K562 (cell line): ENCODE measurements around the gene MYADM. TPM values are rescaled to one million over a fixed set of nuclear protein-coding genes. Genes with fewer than 3 reads are reported as not detected.

ENCODE experiments used
- CAMTA2 ChIP-seq: fragments of 250-450 bp; sonication (Bioruptor Pico); conservative IDR thresholded peaks from 2 replicates; pipeline ENCODE4 v1.5.1; 2022
- CBFA2T3 ChIP-seq: fragments of 450-650 bp; IDR thresholded peaks from 2 replicates; pipeline ENCODE4 v1.6.1; 2017
- CBX3 ChIP-seq, 2 experiments: IDR thresholded peaks; 1 replicate in 1 of 2; 2 replicates in 1 of 2; pipeline ENCODE4 v1.6.1; 2012; ENCODE audit warnings: inconsistent platforms in 2 of 2, low read length in 2 of 2, borderline replicate concordance in 1 of 2, control low read depth in 1 of 2
- CCNT2 ChIP-seq: IDR thresholded peaks from 2 replicates; pipeline ENCODE4 v1.6.1; 2011; ENCODE audit warnings: borderline replicate concordance, low read depth, mild to moderate bottlenecking, moderate library complexity, mixed read lengths, low read length; ENCODE audit not compliant: insufficient read length; ENCODE audit errors: extremely low read depth
- CXXC5 ChIP-seq: fragments of 250-450 bp; sonication (Bioruptor Pico); IDR thresholded peaks from 2 replicates; pipeline ENCODE4 v1.8.0; 2022; ENCODE audit warnings: inconsistent platforms, mild to moderate bottlenecking, moderate library complexity
- GTF2F1 ChIP-seq: IDR thresholded peaks from 2 replicates; pipeline ENCODE4 v1.6.1; 2011; ENCODE audit warnings: low read depth, low read length, improper control_type of control experiment
- HMG20A ChIP-seq: fragments of 450-650 bp; formaldehyde crosslinking; conservative IDR thresholded peaks from 2 replicates; pipeline ENCODE4 v1.4.0; 2020; ENCODE audit warnings: mild to moderate bottlenecking, mixed read lengths
- HMGN3 ChIP-seq: IDR thresholded peaks from 2 replicates; pipeline ENCODE4 v1.6.1; 2011; ENCODE audit warnings: borderline replicate concordance, low read depth, mild to moderate bottlenecking, mixed read lengths, low read length; ENCODE audit not compliant: insufficient read length; ENCODE audit errors: extremely low read depth
- JUNB ChIP-seq: fragments of 450-650 bp; formaldehyde crosslinking; conservative IDR thresholded peaks from 2 replicates; pipeline ENCODE4 v1.4.0; 2020; ENCODE audit warnings: mild to moderate bottlenecking
- MTA3 ChIP-seq: fragments of 450-650 bp; formaldehyde crosslinking; IDR thresholded peaks from 2 replicates; pipeline ENCODE4 v1.6.1; 2017; ENCODE audit warnings: mild to moderate bottlenecking, borderline replicate concordance
- TGIF2 ChIP-seq: sonication (generic); formaldehyde crosslinking; IDR thresholded peaks from 2 replicates; pipeline ENCODE4 v1.8.1; 2022; ENCODE audit warnings: mild to moderate bottlenecking, missing genetic modification reagents, moderate library complexity
- ZFX ChIP-seq: sonication (generic); formaldehyde crosslinking; IDR thresholded peaks from 2 replicates; pipeline ENCODE4 v1.8.0; 2022; ENCODE audit warnings: mild to moderate bottlenecking, missing genetic modification reagents, moderate library complexity
- ZNF584 ChIP-seq: fragments of 200-800 bp; sonication (Bioruptor generic); IDR thresholded peaks from 2 replicates; pipeline ENCODE4 v1.6.1; 2016; ENCODE audit warnings: low read depth, mild to moderate bottlenecking, missing genetic modification characterization, missing compliant biosample characterization
- polyA plus RNA-seq, 8 experiments: library from polyadenylated mRNA; depleted of rRNA in 4 of 8; stranded (reverse) in 5 of 8; unstranded in 3 of 8; fragments of >200 nt; fragmentation: Nextera tagmentation in 2 of 8; fragmentation: Illumina TruSeq in 1 of 8; extraction: Ambion mirVana in 2 of 8; extraction: Trizol in 1 of 8; gene quantifications; 2 replicates each; pipeline versions ENCODE4 v1.2.1 to v1.2.3, GENCODE V29; 2011 to 2014; ENCODE audit warnings: inconsistent platforms in 1 of 8, missing spikeins in 1 of 8
- total RNA-seq, 7 experiments: library from RNA; depleted of rRNA in 6 of 7; stranded (reverse); fragments of >200 nt in 6 of 7; fragmentation: Illumina TruSeq in 2 of 7; extraction: Trizol in 2 of 7; gene quantifications; 2 replicates each; pipeline versions ENCODE4 v1.2.1 to v1.2.3, GENCODE V29; 2011 to 2021; ENCODE audit warnings: low replicate concordance in 1 of 7
- TF ChIP-seq, protein P1 (sequence below): sonication (generic); formaldehyde crosslinking; IDR thresholded peaks from 2 replicates; pipeline ENCODE4 v1.9.0; 2022; ENCODE audit warnings: mild to moderate bottlenecking, missing genetic modification reagents
- TF ChIP-seq, protein P2 (sequence below): fragments of 450-650 bp; IDR thresholded peaks from 2 replicates; pipeline ENCODE4 v1.6.1; 2014; ENCODE audit warnings: low read depth, mild to moderate bottlenecking, moderate library complexity, borderline replicate concordance
- TF ChIP-seq, protein P3 (sequence below): sonication (generic); formaldehyde crosslinking; IDR thresholded peaks from 2 replicates; pipeline ENCODE4 v1.8.0; 2022; ENCODE audit warnings: mild to moderate bottlenecking, missing genetic modification reagents
- TF ChIP-seq, protein P4 (sequence below): conservative IDR thresholded peaks from 2 replicates; pipeline ENCODE4 v1.6.1; 2011; ENCODE audit warnings: low read depth, mild to moderate bottlenecking, low read length; ENCODE audit not compliant: control insufficient read depth

The MYADM gene
- total and polyA plus RNA-seq, 9 of the 15 experiments (the other 6 are each of a cell fraction or from before 2014, with no cell fraction given) = 4.5 to 70.3 (median 14.4) TPM

DNA sequence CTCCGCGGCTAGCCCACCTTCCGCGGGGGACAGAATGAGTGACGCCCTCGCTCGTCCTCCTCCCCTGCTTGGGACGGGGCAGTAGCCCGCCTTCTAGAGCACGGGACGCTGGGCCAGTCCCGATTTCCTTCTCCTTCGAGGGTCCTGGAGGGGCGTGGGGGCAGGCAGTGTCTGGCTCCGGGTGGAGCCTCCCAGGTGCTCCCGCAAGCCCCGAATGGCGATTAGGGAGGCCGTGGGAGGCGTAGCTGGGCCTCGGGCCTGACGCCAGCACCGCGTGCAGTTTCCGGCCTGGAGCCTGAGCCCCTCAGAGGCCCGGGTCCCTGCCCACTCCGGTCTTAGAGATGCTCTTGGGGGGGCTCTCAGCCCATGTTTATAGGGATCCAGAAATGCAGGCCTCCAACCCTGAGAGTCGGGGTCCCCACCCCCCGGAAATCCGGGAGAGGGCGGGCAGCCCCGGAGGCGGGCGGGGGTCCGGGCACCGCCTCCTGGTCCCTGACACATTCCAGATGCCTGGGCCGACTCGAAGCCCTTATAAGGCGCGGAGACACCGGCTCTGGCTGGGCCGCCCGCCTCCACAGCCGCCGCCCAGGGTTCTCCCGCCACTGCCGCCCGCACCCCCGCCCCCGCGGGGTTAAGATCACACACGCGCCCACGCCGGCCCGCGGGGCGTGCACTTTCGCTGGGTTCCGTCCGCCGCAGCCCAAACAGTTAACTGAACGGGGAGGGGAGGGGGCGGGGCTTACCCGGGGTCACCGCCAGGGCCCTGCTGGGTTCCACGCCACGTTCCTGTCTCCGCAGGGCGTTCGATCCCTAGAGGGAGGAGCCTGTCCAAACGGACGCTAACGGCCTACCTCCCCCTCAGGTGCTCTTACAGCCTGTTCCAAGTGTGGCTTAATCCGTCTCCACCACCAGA is 1.5 kb downstream of the MYADM start (continued):
- TF ChIP-seq JUNB (CRISPR knock-in tag) (no peak), MTA3 (no peak), HMGN3 (peak; percentile 96), GTF2F1 (no peak), TGIF2 (CRISPR knock-in tag) (peak; percentile 63; the same call in 1 of the 2 replicates), CAMTA2 (no peak), ZFX (CRISPR knock-in tag) (peak; percentile 76), HMG20A (no peak), CXXC5 (CRISPR knock-in tag) (peak; percentile 92), CCNT2 (peak; percentile 97), CBX3 (IDR thresholded peaks at IDR 0.05; ENCODE audit: borderline replicate concordance in 1 of 2, low read length in 2 of 2) (0 out of 3 replicates have a peak, but pooled peaks of 1 of the 2 experiments have one; percentile 13), ZNF584 (CRISPR knock-in tag) (peak; percentile 42; the same call in 1 of the 2 replicates), CBFA2T3 (peak; percentile 28; the same call in 1 of the 2 replicates)
- TF ChIP-seq, protein P1, sequence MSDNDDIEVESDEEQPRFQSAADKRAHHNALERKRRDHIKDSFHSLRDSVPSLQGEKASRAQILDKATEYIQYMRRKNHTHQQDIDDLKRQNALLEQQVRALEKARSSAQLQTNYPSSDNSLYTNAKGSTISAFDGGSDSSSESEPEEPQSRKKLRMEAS = peak; percentile 84
- TF ChIP-seq, protein P2, sequence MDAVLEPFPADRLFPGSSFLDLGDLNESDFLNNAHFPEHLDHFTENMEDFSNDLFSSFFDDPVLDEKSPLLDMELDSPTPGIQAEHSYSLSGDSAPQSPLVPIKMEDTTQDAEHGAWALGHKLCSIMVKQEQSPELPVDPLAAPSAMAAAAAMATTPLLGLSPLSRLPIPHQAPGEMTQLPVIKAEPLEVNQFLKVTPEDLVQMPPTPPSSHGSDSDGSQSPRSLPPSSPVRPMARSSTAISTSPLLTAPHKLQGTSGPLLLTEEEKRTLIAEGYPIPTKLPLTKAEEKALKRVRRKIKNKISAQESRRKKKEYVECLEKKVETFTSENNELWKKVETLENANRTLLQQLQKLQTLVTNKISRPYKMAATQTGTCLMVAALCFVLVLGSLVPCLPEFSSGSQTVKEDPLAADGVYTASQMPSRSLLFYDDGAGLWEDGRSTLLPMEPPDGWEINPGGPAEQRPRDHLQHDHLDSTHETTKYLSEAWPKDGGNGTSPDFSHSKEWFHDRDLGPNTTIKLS = peak; percentile 82; the same call in 1 of the 2 replicates
- TF ChIP-seq, protein P3, sequence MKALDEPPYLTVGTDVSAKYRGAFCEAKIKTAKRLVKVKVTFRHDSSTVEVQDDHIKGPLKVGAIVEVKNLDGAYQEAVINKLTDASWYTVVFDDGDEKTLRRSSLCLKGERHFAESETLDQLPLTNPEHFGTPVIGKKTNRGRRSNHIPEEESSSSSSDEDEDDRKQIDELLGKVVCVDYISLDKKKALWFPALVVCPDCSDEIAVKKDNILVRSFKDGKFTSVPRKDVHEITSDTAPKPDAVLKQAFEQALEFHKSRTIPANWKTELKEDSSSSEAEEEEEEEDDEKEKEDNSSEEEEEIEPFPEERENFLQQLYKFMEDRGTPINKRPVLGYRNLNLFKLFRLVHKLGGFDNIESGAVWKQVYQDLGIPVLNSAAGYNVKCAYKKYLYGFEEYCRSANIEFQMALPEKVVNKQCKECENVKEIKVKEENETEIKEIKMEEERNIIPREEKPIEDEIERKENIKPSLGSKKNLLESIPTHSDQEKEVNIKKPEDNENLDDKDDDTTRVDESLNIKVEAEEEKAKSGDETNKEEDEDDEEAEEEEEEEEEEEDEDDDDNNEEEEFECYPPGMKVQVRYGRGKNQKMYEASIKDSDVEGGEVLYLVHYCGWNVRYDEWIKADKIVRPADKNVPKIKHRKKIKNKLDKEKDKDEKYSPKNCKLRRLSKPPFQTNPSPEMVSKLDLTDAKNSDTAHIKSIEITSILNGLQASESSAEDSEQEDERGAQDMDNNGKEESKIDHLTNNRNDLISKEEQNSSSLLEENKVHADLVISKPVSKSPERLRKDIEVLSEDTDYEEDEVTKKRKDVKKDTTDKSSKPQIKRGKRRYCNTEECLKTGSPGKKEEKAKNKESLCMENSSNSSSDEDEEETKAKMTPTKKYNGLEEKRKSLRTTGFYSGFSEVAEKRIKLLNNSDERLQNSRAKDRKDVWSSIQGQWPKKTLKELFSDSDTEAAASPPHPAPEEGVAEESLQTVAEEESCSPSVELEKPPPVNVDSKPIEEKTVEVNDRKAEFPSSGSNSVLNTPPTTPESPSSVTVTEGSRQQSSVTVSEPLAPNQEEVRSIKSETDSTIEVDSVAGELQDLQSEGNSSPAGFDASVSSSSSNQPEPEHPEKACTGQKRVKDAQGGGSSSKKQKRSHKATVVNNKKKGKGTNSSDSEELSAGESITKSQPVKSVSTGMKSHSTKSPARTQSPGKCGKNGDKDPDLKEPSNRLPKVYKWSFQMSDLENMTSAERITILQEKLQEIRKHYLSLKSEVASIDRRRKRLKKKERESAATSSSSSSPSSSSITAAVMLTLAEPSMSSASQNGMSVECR (CRISPR knock-in tag) = peak; percentile 78
- TF ChIP-seq, protein P4, sequence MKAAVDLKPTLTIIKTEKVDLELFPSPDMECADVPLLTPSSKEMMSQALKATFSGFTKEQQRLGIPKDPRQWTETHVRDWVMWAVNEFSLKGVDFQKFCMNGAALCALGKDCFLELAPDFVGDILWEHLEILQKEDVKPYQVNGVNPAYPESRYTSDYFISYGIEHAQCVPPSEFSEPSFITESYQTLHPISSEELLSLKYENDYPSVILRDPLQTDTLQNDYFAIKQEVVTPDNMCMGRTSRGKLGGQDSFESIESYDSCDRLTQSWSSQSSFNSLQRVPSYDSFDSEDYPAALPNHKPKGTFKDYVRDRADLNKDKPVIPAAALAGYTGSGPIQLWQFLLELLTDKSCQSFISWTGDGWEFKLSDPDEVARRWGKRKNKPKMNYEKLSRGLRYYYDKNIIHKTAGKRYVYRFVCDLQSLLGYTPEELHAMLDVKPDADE = peak; percentile 54; the same call in 1 of the 2 replicates
